Activated naive CD8-positive, alpha-beta T cell treated with anti-CD3 and anti-CD28 coated beads, Interleukin-2, amount 50 U/mL, for 24 hours (primary cell): Measurements from ENCODE around the gene SUN5.
"Not testable (repeated sequence)": the region's sequence is repeated elsewhere in the genome, so short reads cannot be mapped to it uniquely, and the experiment has no call there.

Experiments
- ATAC-seq: fragments of 150-1000 bp; cut with Tn5 transposase; one replicate; pipeline ENCODE4 v1.10.0; 2021
- DNase-seq: peaks from one replicate; pipeline ENCODE4 v3.0.0; 2021
- H3K27ac Mint-ChIP-seq: one replicate; pipeline ENCODE4 v1.8.0; 2021; ENCODE audit warnings: mild to moderate bottlenecking, mixed read lengths
- H3K27me3 Mint-ChIP-seq: one replicate; pipeline ENCODE4 v1.8.0; 2021; ENCODE audit warnings: mixed read lengths
- H3K36me3 Mint-ChIP-seq: one replicate; pipeline ENCODE4 v1.8.0; 2021; ENCODE audit warnings: low read depth, mixed read lengths
- H3K4me1 Mint-ChIP-seq: one replicate; pipeline ENCODE4 v1.8.0; 2021; ENCODE audit warnings: mixed read lengths
- H3K4me3 Mint-ChIP-seq: one replicate; pipeline ENCODE4 v1.8.0; 2021; ENCODE audit warnings: mild to moderate bottlenecking, moderate library complexity, mixed read lengths
- H3K9me3 Mint-ChIP-seq: one replicate; pipeline ENCODE4 v1.8.0; 2021; ENCODE audit warnings: mixed read lengths

SUN5 gene

GRCh38 chr20:32983459-32984112 is 20.6 kb downstream of the SUN5 start:
- ATAC-seq = no peak
- Mint-ChIP-seq H3K9me3 (no peaks in the 10 kb centered on the region), H3K4me3 (no peak overlapping the region)

GRCh38 chr20:32982617-32983458 is 21.4 kb downstream of the SUN5 start:
- ATAC-seq (no peak), DNase-seq (no peak)
- Mint-ChIP-seq H3K36me3 (no peaks in the 10 kb centered on the region), H3K9me3 (no peaks in the 10 kb centered on the region), H3K4me1 (no peaks in the 10 kb centered on the region), H3K4me3 (no peak overlapping the region), H3K27ac (no peak overlapping the region), H3K27me3 (no peaks in the 10 kb centered on the region)

More at GRCh38 chr20:32983459-32984112, 20.6 kb downstream of the SUN5 start:
- no peak for DNase-seq
- Mint-ChIP-seq H3K4me1 (peaks cover 1% of the 10 kb centered on the region), H3K27ac (no peak overlapping the region), H3K27me3 (no peaks in the 10 kb centered on the region), H3K36me3 (no peaks in the 10 kb centered on the region)

- no peaks in the 10 kb centered on the region for H3K27me3 Mint-ChIP-seq
- DNase-seq (no peak), ATAC-seq (no peak)
- no peak overlapping the region for H3K4me3 Mint-ChIP-seq
- H3K27ac Mint-ChIP-seq = no peak overlapping the region
- peaks cover 7% of the 10 kb centered on the region for H3K4me1 Mint-ChIP-seq
- H3K9me3 Mint-ChIP-seq = peaks cover 6% of the 10 kb centered on the region
- no peaks in the 10 kb centered on the region for H3K36me3 Mint-ChIP-seq
Observed at GRCh38 chr20:32980990-32981389, 23.2 kb downstream of the SUN5 start.

GRCh38 chr20:32980131-32980941 is 23.9 kb downstream of the SUN5 start:
- no peak for DNase-seq
- Mint-ChIP-seq H3K36me3 (no peaks in the 10 kb centered on the region), H3K4me3 (no peak overlapping the region), H3K27ac (no peak overlapping the region), H3K27me3 (no peaks in the 10 kb centered on the region), H3K9me3 (peaks cover 6% of the 10 kb centered on the region), H3K4me1 (peaks cover 12% of the 10 kb centered on the region)
- no peak for ATAC-seq

GRCh38 chr20:32979201-32979998 is 24.8 kb downstream of the SUN5 start:
- H3K4me3 Mint-ChIP-seq = no peak overlapping the region
- peaks cover 6% of the 10 kb centered on the region for H3K9me3 Mint-ChIP-seq
- H3K36me3 Mint-ChIP-seq = no peaks in the 10 kb centered on the region
- H3K4me1 Mint-ChIP-seq = peaks cover 12% of the 10 kb centered on the region
- H3K27me3 Mint-ChIP-seq = no peaks in the 10 kb centered on the region
- H3K27ac Mint-ChIP-seq = no peak overlapping the region
- no peak for DNase-seq
- no peak for ATAC-seq

GRCh38 chr20:32978009-32978335 is 26.3 kb downstream of the SUN5 start:
- DNase-seq (no peak), ATAC-seq (no peak)
- Mint-ChIP-seq H3K27ac (no peak overlapping the region), H3K4me3 (no peak overlapping the region), H3K4me1 (peaks cover 12% of the 10 kb centered on the region), H3K9me3 (peaks cover 6% of the 10 kb centered on the region), H3K36me3 (no peaks in the 10 kb centered on the region), H3K27me3 (no peaks in the 10 kb centered on the region)

GRCh38 chr20:32977281-32978008 is 26.8 kb downstream of the SUN5 start:
- ATAC-seq (no peak), DNase-seq (no peak)
- Mint-ChIP-seq H3K4me1 (peaks cover 12% of the 10 kb centered on the region), H3K4me3 (no peak overlapping the region), H3K27ac (no peak overlapping the region), H3K27me3 (no peaks in the 10 kb centered on the region), H3K36me3 (no peaks in the 10 kb centered on the region), H3K9me3 (peaks cover 6% of the 10 kb centered on the region)

GRCh38 chr20:32976746-32977145 is 27.5 kb downstream of the SUN5 start:
- Mint-ChIP-seq H3K9me3 (peaks cover 6% of the 10 kb centered on the region), H3K4me1 (peaks cover 12% of the 10 kb centered on the region), H3K27me3 (no peaks in the 10 kb centered on the region), H3K4me3 (no peak overlapping the region), H3K36me3 (no peaks in the 10 kb centered on the region), H3K27ac (no peak overlapping the region)
- ATAC-seq (no peak), DNase-seq (no peak)

GRCh38 chr20:32975698-32976674 is 28.2 kb downstream of the SUN5 start:
- no peaks in the 10 kb centered on the region for H3K27me3 Mint-ChIP-seq
- H3K4me1 Mint-ChIP-seq = peaks cover 13% of the 10 kb centered on the region
- H3K36me3 Mint-ChIP-seq = no peaks in the 10 kb centered on the region
- H3K9me3 Mint-ChIP-seq = peaks cover 6% of the 10 kb centered on the region
- DNase-seq (no peak), ATAC-seq (no peak)
- no peak overlapping the region for H3K27ac Mint-ChIP-seq
- H3K4me3 Mint-ChIP-seq = no peak overlapping the region

- not testable (repeated sequence) for H3K27ac Mint-ChIP-seq, ATAC-seq, H3K4me3 Mint-ChIP-seq, DNase-seq, H3K36me3 Mint-ChIP-seq, H3K27me3 Mint-ChIP-seq, H3K9me3 Mint-ChIP-seq
- peaks cover 22% of the 10 kb centered on the region for H3K4me1 Mint-ChIP-seq
Observed at GRCh38 chr20:32975121-32975520, 29.1 kb downstream of the SUN5 start.

GRCh38 chr20:32974204-32975064 is 29.8 kb downstream of the SUN5 start:
- not testable (repeated sequence) for DNase-seq, H3K36me3 Mint-ChIP-seq, ATAC-seq, H3K27ac Mint-ChIP-seq, H3K9me3 Mint-ChIP-seq, H3K27me3 Mint-ChIP-seq
- peaks cover 29% of the 10 kb centered on the region for H3K4me1 Mint-ChIP-seq
- peak overlapping the region; percentile 4 for H3K4me3 Mint-ChIP-seq

- Mint-ChIP-seq H3K27me3 (no peaks in the 10 kb centered on the region), H3K4me3 (no peak overlapping the region), H3K4me1 (peaks cover 41% of the 10 kb centered on the region), H3K27ac (no peak overlapping the region), H3K9me3 (peaks cover 6% of the 10 kb centered on the region), H3K36me3 (no peaks in the 10 kb centered on the region)
- ATAC-seq (no peak), DNase-seq (no peak)
Observed at GRCh38 chr20:32973077-32973717, 31.0 kb downstream of the SUN5 start.
